AG04450 (cell line): ENCODE data around the gene FOCAD. TPM values are rescaled to one million over a fixed set of nuclear protein-coding genes. Genes with fewer than 3 reads are reported as not detected.
A peak's percentile ranks its signal among the peaks of the same experiment; 100 is the strongest.

Experiments used
- CTCF ChIA-PET: fragments of 300-600, 350-600 bp; formaldehyde crosslinking; extraction: SDS; loops from one replicate; lab custom pipeline; 2022; ENCODE audit warnings: antibody characterized with exemption, inconsistent platforms; lab: Charles Lee
- POLR2A ChIA-PET: fragments of 350-600 bp; formaldehyde crosslinking; extraction: SDS; loops from one replicate; lab custom pipeline; 2021; ENCODE audit warnings: antibody characterized with exemption, inconsistent platforms; lab: Yijun Ruan, JAX
- DNase-seq: peaks from one replicate; pipeline ENCODE4 v3.0.0-alpha.2; 2011; ENCODE audit warnings: low read depth, low spot score
- H3K27ac ChIP-seq: one replicate; pipeline ENCODE4 v1.5.1; 2012; ENCODE audit warnings: low read depth, low read length, control low read depth
- H3K27me3 ChIP-seq: one replicate; pipeline ENCODE4 v1.6.0; 2012; ENCODE audit warnings: low read length; ENCODE audit not compliant: control insufficient read depth, insufficient read depth
- H3K4me3 ChIP-seq: 2 replicates; pipeline ENCODE4 v1.5.1; 2011; ENCODE audit warnings: mild to moderate bottlenecking, low read depth, low read length, control low read depth
- H3K9me3 ChIP-seq: 2 replicates; pipeline ENCODE4 v1.5.1; 2012; ENCODE audit warnings: low read length; ENCODE audit not compliant: control insufficient read depth, insufficient read depth
- polyA plus RNA-seq: library from polyadenylated mRNA; depleted of rRNA; stranded (reverse); fragments of >200 nt; gene quantifications from 2 replicates; pipeline ENCODE4 v1.2.3, GENCODE V29; 2011; rRNA removed
- small RNA-seq: library from RNA; depleted of rRNA; stranded (forward); fragments of <200 nt; gene quantifications from one replicate; pipeline ENCODE3, GENCODE V24; 2012; ENCODE audit warnings: low read depth; ENCODE audit not compliant: insufficient read length
- TF ChIP-seq, protein P1 (sequence below): IDR thresholded peaks from 2 replicates; pipeline ENCODE4 v1.5.1; 2011; ENCODE audit warnings: low read depth, low read length, control low read depth, inconsistent platforms

The FOCAD gene
- polyA plus RNA-seq, 1 experiment, result 49.7 TPM

DNA sequence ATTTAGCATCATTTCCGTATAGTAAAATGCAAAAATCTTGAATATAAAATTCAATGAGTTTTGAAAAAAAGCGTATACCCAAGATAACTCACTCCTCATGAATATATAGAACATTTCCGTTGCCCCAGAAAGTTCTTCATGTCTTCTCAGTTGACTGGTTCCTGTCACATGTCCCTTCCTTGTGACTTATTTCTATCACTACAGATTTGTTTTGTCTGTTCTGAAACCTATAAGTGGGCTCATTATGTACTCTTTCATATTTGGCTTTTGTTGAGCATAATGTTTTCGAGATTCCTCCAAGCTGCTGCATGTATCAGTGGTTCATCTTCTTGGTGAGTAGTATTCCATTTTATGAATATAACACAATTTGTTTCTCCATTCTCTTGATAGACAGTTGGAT, 358.4 kb downstream of the FOCAD start:
- Histone ChIP-seq H3K9me3 (no peaks in the 10 kb centered on the region), H3K27me3 (no peaks in the 10 kb centered on the region), H3K27ac (no peak overlapping the region), H3K4me3 (no peak overlapping the region)
- TF ChIP-seq, protein P1, sequence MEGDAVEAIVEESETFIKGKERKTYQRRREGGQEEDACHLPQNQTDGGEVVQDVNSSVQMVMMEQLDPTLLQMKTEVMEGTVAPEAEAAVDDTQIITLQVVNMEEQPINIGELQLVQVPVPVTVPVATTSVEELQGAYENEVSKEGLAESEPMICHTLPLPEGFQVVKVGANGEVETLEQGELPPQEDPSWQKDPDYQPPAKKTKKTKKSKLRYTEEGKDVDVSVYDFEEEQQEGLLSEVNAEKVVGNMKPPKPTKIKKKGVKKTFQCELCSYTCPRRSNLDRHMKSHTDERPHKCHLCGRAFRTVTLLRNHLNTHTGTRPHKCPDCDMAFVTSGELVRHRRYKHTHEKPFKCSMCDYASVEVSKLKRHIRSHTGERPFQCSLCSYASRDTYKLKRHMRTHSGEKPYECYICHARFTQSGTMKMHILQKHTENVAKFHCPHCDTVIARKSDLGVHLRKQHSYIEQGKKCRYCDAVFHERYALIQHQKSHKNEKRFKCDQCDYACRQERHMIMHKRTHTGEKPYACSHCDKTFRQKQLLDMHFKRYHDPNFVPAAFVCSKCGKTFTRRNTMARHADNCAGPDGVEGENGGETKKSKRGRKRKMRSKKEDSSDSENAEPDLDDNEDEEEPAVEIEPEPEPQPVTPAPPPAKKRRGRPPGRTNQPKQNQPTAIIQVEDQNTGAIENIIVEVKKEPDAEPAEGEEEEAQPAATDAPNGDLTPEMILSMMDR, result no peak
- CTCF ChIA-PET, result no interaction called here
- POLR2A ChIA-PET, result no interaction called here
- no peak for DNase-seq

GRCh38 chr9:21043841-21044240, 359.8 kb downstream of the FOCAD start:
- no peak for DNase-seq
- Histone ChIP-seq H3K27me3 (no peaks in the 10 kb centered on the region), H3K9me3 (no peaks in the 10 kb centered on the region), H3K4me3 (no peak overlapping the region), H3K27ac (no peak overlapping the region)
- TF ChIP-seq, protein P1, result no peak
- ChIA-PET CTCF (no interaction called here), POLR2A (no interaction called here)

Small RNA genes lying within 50 kb of the gene (small RNA-seq; reads per million reads assigned to genes)
- 34.7 reads per million, percentile 83 among the genes with 10 or more reads in this experiment for gene MIR491
- gene SNORA30B, result not detected

Other genes with a start within 250 kb of the FOCAD start
- 26.5 and 32.5 TPM in 2 replicates for gene MLLT3, start 61.8 kb upstream of the FOCAD start, polyA plus RNA-seq